ENCODE measurements around the gene SBK1. TPM values are rescaled to one million over a fixed set of nuclear protein-coding genes. Genes with fewer than 3 reads are reported as not detected.
A peak's percentile ranks its signal among the peaks of the same experiment; 100 is the strongest.
"Not testable (repeated sequence)": the region's sequence is repeated elsewhere in the genome, so short reads cannot be mapped to it uniquely, and the experiment has no call there.

The SBK1 gene
- total and polyA plus RNA-seq, 2 donors from 2014 or later = 1.4 to 2.5 TPM

- Histone ChIP-seq H3K9me3 (ENCODE audit: control insufficient read depth in 2 of 3, insufficient read depth in 1 of 3, low read length in 3 of 3) (no peaks in the 10 kb centered on the region), H3K27me3 (ENCODE audit: control insufficient read depth, insufficient read depth, low read length) (no peaks in the 10 kb centered on the region), H3K9ac (ENCODE audit: low read length in 3 of 3) (no peak overlapping the region), H3K36me3 (ENCODE audit: control insufficient read depth in 2 of 3, insufficient read depth in 3 of 3, low read length in 3 of 3) (no peaks in the 10 kb centered on the region), H3K4me1 (ENCODE audit: control insufficient read depth in 2 of 3, insufficient read depth in 2 of 3, low read depth in 1 of 3, low read length in 3 of 3) (no peaks in the 10 kb centered on the region), H3K27ac (ENCODE audit: low read depth in 2 of 2, low read length in 2 of 2) (no peak overlapping the region), H3K4me3 (ENCODE audit: low read length in 3 of 3) (no peak overlapping the region)
- peak; percentile 55 for TF ChIP-seq CTCF (IDR thresholded peaks at IDR 0.05; ENCODE audit: borderline replicate concordance, extremely low read depth, insufficient read depth)
- no peak for FAIRE-seq
- intact Hi-C loops (cut with DNase I) = no loop called here
- DNase-seq = peak in 4 of 5 donors; percentile 46 to 80 (median 62)
Observed at GRCh38 chr16:28326881-28327610, 34.7 kb downstream of the SBK1 start.

GRCh38 chr16:28330232-28330631 lies 37.9 kb downstream of the SBK1 start:
- H3K36me3 ChIP-seq (ENCODE audit: control insufficient read depth in 2 of 3, insufficient read depth in 3 of 3, low read length in 3 of 3); H3K4me3 ChIP-seq (ENCODE audit: low read length in 3 of 3); H3K9me3 ChIP-seq (ENCODE audit: control insufficient read depth in 2 of 3, insufficient read depth in 1 of 3, low read length in 3 of 3); intact Hi-C loops (cut with DNase I); H3K27ac ChIP-seq (ENCODE audit: low read depth in 2 of 2, low read length in 2 of 2); H3K27me3 ChIP-seq (ENCODE audit: control insufficient read depth, insufficient read depth, low read length); FAIRE-seq; H3K4me1 ChIP-seq (ENCODE audit: control insufficient read depth in 2 of 3, insufficient read depth in 2 of 3, low read depth in 1 of 3, low read length in 3 of 3); H3K9ac ChIP-seq (ENCODE audit: low read length in 3 of 3): not testable (repeated sequence)
- DNase-seq = peak in 1 of 5 donors; percentile 17

GRCh38 chr16:28330981-28331380 lies 38.7 kb downstream of the SBK1 start:
- H3K27ac ChIP-seq (ENCODE audit: low read depth in 2 of 2, low read length in 2 of 2); intact Hi-C loops (cut with DNase I); H3K9ac ChIP-seq (ENCODE audit: low read length in 3 of 3); H3K9me3 ChIP-seq (ENCODE audit: control insufficient read depth in 2 of 3, insufficient read depth in 1 of 3, low read length in 3 of 3); FAIRE-seq; H3K4me3 ChIP-seq (ENCODE audit: low read length in 3 of 3); H3K4me1 ChIP-seq (ENCODE audit: control insufficient read depth in 2 of 3, insufficient read depth in 2 of 3, low read depth in 1 of 3, low read length in 3 of 3); H3K27me3 ChIP-seq (ENCODE audit: control insufficient read depth, insufficient read depth, low read length); H3K36me3 ChIP-seq (ENCODE audit: control insufficient read depth in 2 of 3, insufficient read depth in 3 of 3, low read length in 3 of 3): not testable (repeated sequence)
- DNase-seq = peak in 1 of 5 donors; percentile 12

- H3K36me3 ChIP-seq (ENCODE audit: control insufficient read depth in 2 of 3, insufficient read depth in 3 of 3, low read length in 3 of 3); FAIRE-seq; intact Hi-C loops (cut with DNase I); H3K4me3 ChIP-seq (ENCODE audit: low read length in 3 of 3); H3K9me3 ChIP-seq (ENCODE audit: control insufficient read depth in 2 of 3, insufficient read depth in 1 of 3, low read length in 3 of 3); H3K27ac ChIP-seq (ENCODE audit: low read depth in 2 of 2, low read length in 2 of 2); H3K27me3 ChIP-seq (ENCODE audit: control insufficient read depth, insufficient read depth, low read length); DNase-seq; H3K9ac ChIP-seq (ENCODE audit: low read length in 3 of 3); H3K4me1 ChIP-seq (ENCODE audit: control insufficient read depth in 2 of 3, insufficient read depth in 2 of 3, low read depth in 1 of 3, low read length in 3 of 3): not testable (repeated sequence)
Observed at GRCh38 chr16:28332632-28333031, 40.3 kb downstream of the SBK1 start.

GRCh38 chr16:28335678-28336077 lies 43.4 kb downstream of the SBK1 start:
- H3K9ac ChIP-seq (ENCODE audit: low read length in 3 of 3); H3K4me1 ChIP-seq (ENCODE audit: control insufficient read depth in 2 of 3, insufficient read depth in 2 of 3, low read depth in 1 of 3, low read length in 3 of 3); H3K4me3 ChIP-seq (ENCODE audit: low read length in 3 of 3); H3K36me3 ChIP-seq (ENCODE audit: control insufficient read depth in 2 of 3, insufficient read depth in 3 of 3, low read length in 3 of 3); H3K9me3 ChIP-seq (ENCODE audit: control insufficient read depth in 2 of 3, insufficient read depth in 1 of 3, low read length in 3 of 3); H3K27me3 ChIP-seq (ENCODE audit: control insufficient read depth, insufficient read depth, low read length); H3K27ac ChIP-seq (ENCODE audit: low read depth in 2 of 2, low read length in 2 of 2); FAIRE-seq; intact Hi-C loops (cut with DNase I); DNase-seq: not testable (repeated sequence)

GRCh38 chr16:28336940-28337710 lies 44.8 kb downstream of the SBK1 start:
- H3K27ac ChIP-seq (ENCODE audit: low read depth in 2 of 2, low read length in 2 of 2); DNase-seq; H3K27me3 ChIP-seq (ENCODE audit: control insufficient read depth, insufficient read depth, low read length); H3K4me3 ChIP-seq (ENCODE audit: low read length in 3 of 3); H3K9me3 ChIP-seq (ENCODE audit: control insufficient read depth in 2 of 3, insufficient read depth in 1 of 3, low read length in 3 of 3); intact Hi-C loops (cut with DNase I); FAIRE-seq; H3K36me3 ChIP-seq (ENCODE audit: control insufficient read depth in 2 of 3, insufficient read depth in 3 of 3, low read length in 3 of 3); H3K4me1 ChIP-seq (ENCODE audit: control insufficient read depth in 2 of 3, insufficient read depth in 2 of 3, low read depth in 1 of 3, low read length in 3 of 3); H3K9ac ChIP-seq (ENCODE audit: low read length in 3 of 3): not testable (repeated sequence)

GRCh38 chr16:28338230-28338629 lies 45.9 kb downstream of the SBK1 start:
- intact Hi-C loops (cut with DNase I); H3K9ac ChIP-seq (ENCODE audit: low read length in 3 of 3); DNase-seq; FAIRE-seq; H3K36me3 ChIP-seq (ENCODE audit: control insufficient read depth in 2 of 3, insufficient read depth in 3 of 3, low read length in 3 of 3); H3K9me3 ChIP-seq (ENCODE audit: control insufficient read depth in 2 of 3, insufficient read depth in 1 of 3, low read length in 3 of 3); H3K27ac ChIP-seq (ENCODE audit: low read depth in 2 of 2, low read length in 2 of 2); H3K27me3 ChIP-seq (ENCODE audit: control insufficient read depth, insufficient read depth, low read length); H3K4me3 ChIP-seq (ENCODE audit: low read length in 3 of 3); H3K4me1 ChIP-seq (ENCODE audit: control insufficient read depth in 2 of 3, insufficient read depth in 2 of 3, low read depth in 1 of 3, low read length in 3 of 3): not testable (repeated sequence)
